HEK293 (cell line): ENCODE results near the gene NEU1.
A peak's percentile ranks its signal among the peaks of the same experiment; 100 is the strongest.

Source experiments
- BCL11A ChIP-seq: fragments of 450-650 bp; formaldehyde crosslinking; IDR thresholded peaks from 2 replicates; pipeline ENCODE4 v1.5.1; 2016; ENCODE audit warnings: low read depth, missing biosample characterization, missing genetic modification characterization
- INSM2 ChIP-seq: fragments of 450-650 bp; formaldehyde crosslinking; IDR thresholded peaks from 2 replicates; pipeline ENCODE4 v1.5.1; 2016; ENCODE audit warnings: missing biosample characterization, missing genetic modification characterization
- KLF17 ChIP-seq: fragments of 450-650 bp; formaldehyde crosslinking; IDR thresholded peaks from 2 replicates; pipeline ENCODE4 v1.5.1; 2016; ENCODE audit warnings: missing biosample characterization, missing genetic modification characterization
- KLF7 ChIP-seq: fragments of 450-650 bp; formaldehyde crosslinking; IDR thresholded peaks from 2 replicates; pipeline ENCODE4 v1.5.1; 2016; ENCODE audit warnings: missing biosample characterization, missing genetic modification characterization, borderline replicate concordance
- SCRT2 ChIP-seq: fragments of 450-650 bp; formaldehyde crosslinking; IDR thresholded peaks from 2 replicates; pipeline ENCODE4 v1.5.1; 2016; ENCODE audit warnings: missing biosample characterization, missing genetic modification characterization
- ZBTB17 ChIP-seq: fragments of 450-650 bp; formaldehyde crosslinking; IDR thresholded peaks from 2 replicates; pipeline ENCODE4 v1.5.1; 2016; ENCODE audit warnings: missing biosample characterization, missing genetic modification characterization
- ZNF121 ChIP-seq: fragments of 450-650 bp; formaldehyde crosslinking; IDR thresholded peaks from 2 replicates; pipeline ENCODE4 v1.5.1; 2016; ENCODE audit warnings: missing biosample characterization, missing genetic modification characterization
- ZNF214 ChIP-seq: fragments of 450-650 bp; formaldehyde crosslinking; IDR thresholded peaks from 2 replicates; pipeline ENCODE4 v1.5.1; 2017; ENCODE audit warnings: missing biosample characterization, mild to moderate bottlenecking, missing genetic modification characterization, borderline replicate concordance
- ZNF239 ChIP-seq: fragments of 450-650 bp; formaldehyde crosslinking; IDR thresholded peaks from 2 replicates; pipeline ENCODE4 v1.5.1; 2016; ENCODE audit warnings: missing biosample characterization, missing genetic modification characterization
- ZNF324 ChIP-seq: fragments of 450-650 bp; formaldehyde crosslinking; IDR thresholded peaks from 2 replicates; pipeline ENCODE4 v1.5.1; 2016; ENCODE audit warnings: missing biosample characterization, missing genetic modification characterization
- ZNF335 ChIP-seq: fragments of 450-650 bp; formaldehyde crosslinking; conservative IDR thresholded peaks from 2 replicates; pipeline ENCODE4 v1.5.1; 2016; ENCODE audit warnings: missing biosample characterization, missing genetic modification characterization
- ZNF366 ChIP-seq: fragments of 450-650 bp; formaldehyde crosslinking; conservative IDR thresholded peaks from 2 replicates; pipeline ENCODE4 v1.5.1; 2016; ENCODE audit warnings: missing biosample characterization, missing genetic modification characterization
- ZNF398 ChIP-seq: fragments of 450-650 bp; formaldehyde crosslinking; IDR thresholded peaks from 2 replicates; pipeline ENCODE4 v1.5.1; 2017; ENCODE audit warnings: missing biosample characterization, missing genetic modification characterization
- ZNF48 ChIP-seq: fragments of 450-650 bp; formaldehyde crosslinking; IDR thresholded peaks from 2 replicates; pipeline ENCODE4 v1.5.1; 2016; ENCODE audit warnings: missing biosample characterization, missing genetic modification characterization
- ZNF561 ChIP-seq: fragments of 450-650 bp; IDR thresholded peaks from 2 replicates; pipeline ENCODE4 v1.5.1; 2018; ENCODE audit warnings: missing biosample characterization, missing genetic modification characterization, borderline replicate concordance
- ZNF747 ChIP-seq: fragments of 450-650 bp; formaldehyde crosslinking; IDR thresholded peaks from 2 replicates; pipeline ENCODE4 v1.5.1; 2016; ENCODE audit warnings: missing biosample characterization, missing genetic modification characterization
- ZNF837 ChIP-seq: fragments of 450-650 bp; formaldehyde crosslinking; IDR thresholded peaks from 2 replicates; pipeline ENCODE4 v1.5.1; 2016; ENCODE audit warnings: missing biosample characterization, missing genetic modification characterization
- ZSCAN16 ChIP-seq: fragments of 450-650 bp; formaldehyde crosslinking; IDR thresholded peaks from 2 replicates; pipeline ENCODE4 v1.5.1; 2016; ENCODE audit warnings: missing biosample characterization, missing genetic modification characterization
- TF ChIP-seq, protein P1 (sequence below): fragments of 450-650 bp; formaldehyde crosslinking; IDR thresholded peaks from 2 replicates; pipeline ENCODE4 v1.5.1; 2017; ENCODE audit warnings: missing biosample characterization, missing genetic modification characterization
- TF ChIP-seq, protein P2 (sequence below): fragments of 450-650 bp; formaldehyde crosslinking; IDR thresholded peaks from 2 replicates; pipeline ENCODE4 v1.5.1; 2016; ENCODE audit warnings: missing biosample characterization, missing genetic modification characterization
- TF ChIP-seq, protein P3 (sequence below): fragments of 450-650 bp; formaldehyde crosslinking; IDR thresholded peaks from 2 replicates; pipeline ENCODE4 v1.5.1; 2016; ENCODE audit warnings: missing biosample characterization, missing genetic modification characterization, borderline replicate concordance

NEU1 gene

DNA sequence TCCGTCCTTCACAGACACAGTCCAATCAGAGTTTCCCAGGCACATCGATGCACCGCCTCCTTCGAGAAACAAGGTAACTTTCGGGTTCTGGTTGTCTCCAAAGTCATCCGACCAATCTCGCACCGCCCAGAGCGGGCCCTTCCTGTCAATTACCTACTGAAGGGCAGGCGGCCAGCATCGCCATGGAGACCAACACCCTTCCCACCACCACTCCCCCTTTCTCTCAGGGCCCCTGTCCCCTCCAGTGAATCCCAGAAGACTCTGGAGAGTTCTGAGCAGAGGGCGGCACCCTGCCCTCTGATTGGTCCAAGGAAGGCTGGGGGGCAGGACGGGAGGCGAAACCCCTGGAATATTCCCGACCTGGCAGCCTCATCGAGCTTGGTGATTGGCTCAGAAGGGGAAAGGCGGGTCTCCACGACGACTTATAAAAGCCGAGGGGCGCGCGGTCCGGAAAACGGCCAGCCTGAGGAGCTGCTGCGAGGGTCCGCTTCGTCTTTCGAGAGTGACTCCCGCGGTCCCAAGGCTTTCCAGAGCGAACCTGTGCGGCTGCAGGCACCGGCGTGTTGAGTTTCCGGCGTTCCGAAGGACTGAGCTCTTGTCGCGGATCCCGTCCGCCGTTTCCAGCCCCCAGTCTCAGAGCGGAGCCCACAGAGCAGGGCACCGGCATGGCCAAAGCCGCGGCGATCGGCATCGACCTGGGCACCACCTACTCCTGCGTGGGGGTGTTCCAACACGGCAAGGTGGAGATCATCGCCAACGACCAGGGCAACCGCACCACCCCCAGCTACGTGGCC, 35.1 kb downstream of the NEU1 start, which contains the start of gene HSPA1B (continued):
- TF ChIP-seq, protein P1, sequence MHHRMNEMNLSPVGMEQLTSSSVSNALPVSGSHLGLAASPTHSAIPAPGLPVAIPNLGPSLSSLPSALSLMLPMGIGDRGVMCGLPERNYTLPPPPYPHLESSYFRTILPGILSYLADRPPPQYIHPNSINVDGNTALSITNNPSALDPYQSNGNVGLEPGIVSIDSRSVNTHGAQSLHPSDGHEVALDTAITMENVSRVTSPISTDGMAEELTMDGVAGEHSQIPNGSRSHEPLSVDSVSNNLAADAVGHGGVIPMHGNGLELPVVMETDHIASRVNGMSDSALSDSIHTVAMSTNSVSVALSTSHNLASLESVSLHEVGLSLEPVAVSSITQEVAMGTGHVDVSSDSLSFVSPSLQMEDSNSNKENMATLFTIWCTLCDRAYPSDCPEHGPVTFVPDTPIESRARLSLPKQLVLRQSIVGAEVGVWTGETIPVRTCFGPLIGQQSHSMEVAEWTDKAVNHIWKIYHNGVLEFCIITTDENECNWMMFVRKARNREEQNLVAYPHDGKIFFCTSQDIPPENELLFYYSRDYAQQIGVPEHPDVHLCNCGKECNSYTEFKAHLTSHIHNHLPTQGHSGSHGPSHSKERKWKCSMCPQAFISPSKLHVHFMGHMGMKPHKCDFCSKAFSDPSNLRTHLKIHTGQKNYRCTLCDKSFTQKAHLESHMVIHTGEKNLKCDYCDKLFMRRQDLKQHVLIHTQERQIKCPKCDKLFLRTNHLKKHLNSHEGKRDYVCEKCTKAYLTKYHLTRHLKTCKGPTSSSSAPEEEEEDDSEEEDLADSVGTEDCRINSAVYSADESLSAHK (tag by site-specific recombination), result peak; percentile 53; the same call in 1 of the 2 replicates
- TF ChIP-seq KLF17 (peak; percentile 87), KLF7 (0 out of 2 replicates have a peak, but pooled peaks have one; percentile 45), ZNF366 (peak; percentile 91), ZNF837 (tag by site-specific recombination) (no peak), ZNF239 (tag by site-specific recombination) (peak; percentile 52; the same call in 1 of the 2 replicates), ZSCAN16 (no peak), ZNF335 (tag by site-specific recombination) (no peak), SCRT2 (tag by site-specific recombination) (peak; percentile 50; the same call in 1 of the 2 replicates), ZNF324 (tag by site-specific recombination) (peak; percentile 72; the same call in 1 of the 2 replicates), ZNF747 (tag by site-specific recombination) (no peak), INSM2 (tag by site-specific recombination) (peak; percentile 59), ZNF214 (no peak), ZNF398 (tag by site-specific recombination) (peak; percentile 35; the same call in 1 of the 2 replicates), ZBTB17 (peak; percentile 93), ZNF48 (tag by site-specific recombination) (no peak), ZNF121 (peak; percentile 74; the same call in 1 of the 2 replicates), BCL11A (tag by site-specific recombination) (peak; percentile 85), ZNF561 (peak; percentile 69)
- TF ChIP-seq, protein P2, sequence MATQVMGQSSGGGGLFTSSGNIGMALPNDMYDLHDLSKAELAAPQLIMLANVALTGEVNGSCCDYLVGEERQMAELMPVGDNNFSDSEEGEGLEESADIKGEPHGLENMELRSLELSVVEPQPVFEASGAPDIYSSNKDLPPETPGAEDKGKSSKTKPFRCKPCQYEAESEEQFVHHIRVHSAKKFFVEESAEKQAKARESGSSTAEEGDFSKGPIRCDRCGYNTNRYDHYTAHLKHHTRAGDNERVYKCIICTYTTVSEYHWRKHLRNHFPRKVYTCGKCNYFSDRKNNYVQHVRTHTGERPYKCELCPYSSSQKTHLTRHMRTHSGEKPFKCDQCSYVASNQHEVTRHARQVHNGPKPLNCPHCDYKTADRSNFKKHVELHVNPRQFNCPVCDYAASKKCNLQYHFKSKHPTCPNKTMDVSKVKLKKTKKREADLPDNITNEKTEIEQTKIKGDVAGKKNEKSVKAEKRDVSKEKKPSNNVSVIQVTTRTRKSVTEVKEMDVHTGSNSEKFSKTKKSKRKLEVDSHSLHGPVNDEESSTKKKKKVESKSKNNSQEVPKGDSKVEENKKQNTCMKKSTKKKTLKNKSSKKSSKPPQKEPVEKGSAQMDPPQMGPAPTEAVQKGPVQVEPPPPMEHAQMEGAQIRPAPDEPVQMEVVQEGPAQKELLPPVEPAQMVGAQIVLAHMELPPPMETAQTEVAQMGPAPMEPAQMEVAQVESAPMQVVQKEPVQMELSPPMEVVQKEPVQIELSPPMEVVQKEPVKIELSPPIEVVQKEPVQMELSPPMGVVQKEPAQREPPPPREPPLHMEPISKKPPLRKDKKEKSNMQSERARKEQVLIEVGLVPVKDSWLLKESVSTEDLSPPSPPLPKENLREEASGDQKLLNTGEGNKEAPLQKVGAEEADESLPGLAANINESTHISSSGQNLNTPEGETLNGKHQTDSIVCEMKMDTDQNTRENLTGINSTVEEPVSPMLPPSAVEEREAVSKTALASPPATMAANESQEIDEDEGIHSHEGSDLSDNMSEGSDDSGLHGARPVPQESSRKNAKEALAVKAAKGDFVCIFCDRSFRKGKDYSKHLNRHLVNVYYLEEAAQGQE (tag by site-specific recombination), result peak; percentile 58; the same call in 1 of the 2 replicates
- TF ChIP-seq, protein P3, sequence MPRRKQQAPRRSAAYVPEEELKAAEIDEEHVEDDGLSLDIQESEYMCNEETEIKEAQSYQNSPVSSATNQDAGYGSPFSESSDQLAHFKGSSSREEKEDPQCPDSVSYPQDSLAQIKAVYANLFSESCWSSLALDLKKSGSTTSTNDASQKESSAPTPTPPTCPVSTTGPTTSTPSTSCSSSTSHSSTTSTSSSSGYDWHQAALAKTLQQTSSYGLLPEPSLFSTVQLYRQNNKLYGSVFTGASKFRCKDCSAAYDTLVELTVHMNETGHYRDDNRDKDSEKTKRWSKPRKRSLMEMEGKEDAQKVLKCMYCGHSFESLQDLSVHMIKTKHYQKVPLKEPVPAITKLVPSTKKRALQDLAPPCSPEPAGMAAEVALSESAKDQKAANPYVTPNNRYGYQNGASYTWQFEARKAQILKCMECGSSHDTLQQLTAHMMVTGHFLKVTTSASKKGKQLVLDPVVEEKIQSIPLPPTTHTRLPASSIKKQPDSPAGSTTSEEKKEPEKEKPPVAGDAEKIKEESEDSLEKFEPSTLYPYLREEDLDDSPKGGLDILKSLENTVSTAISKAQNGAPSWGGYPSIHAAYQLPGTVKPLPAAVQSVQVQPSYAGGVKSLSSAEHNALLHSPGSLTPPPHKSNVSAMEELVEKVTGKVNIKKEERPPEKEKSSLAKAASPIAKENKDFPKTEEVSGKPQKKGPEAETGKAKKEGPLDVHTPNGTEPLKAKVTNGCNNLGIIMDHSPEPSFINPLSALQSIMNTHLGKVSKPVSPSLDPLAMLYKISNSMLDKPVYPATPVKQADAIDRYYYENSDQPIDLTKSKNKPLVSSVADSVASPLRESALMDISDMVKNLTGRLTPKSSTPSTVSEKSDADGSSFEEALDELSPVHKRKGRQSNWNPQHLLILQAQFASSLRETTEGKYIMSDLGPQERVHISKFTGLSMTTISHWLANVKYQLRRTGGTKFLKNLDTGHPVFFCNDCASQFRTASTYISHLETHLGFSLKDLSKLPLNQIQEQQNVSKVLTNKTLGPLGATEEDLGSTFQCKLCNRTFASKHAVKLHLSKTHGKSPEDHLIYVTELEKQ (tag by site-specific recombination), result 0 out of 2 replicates have a peak, but pooled peaks have one; percentile 24
